Measurements from ENCODE around the gene IQCK.

DNA sequence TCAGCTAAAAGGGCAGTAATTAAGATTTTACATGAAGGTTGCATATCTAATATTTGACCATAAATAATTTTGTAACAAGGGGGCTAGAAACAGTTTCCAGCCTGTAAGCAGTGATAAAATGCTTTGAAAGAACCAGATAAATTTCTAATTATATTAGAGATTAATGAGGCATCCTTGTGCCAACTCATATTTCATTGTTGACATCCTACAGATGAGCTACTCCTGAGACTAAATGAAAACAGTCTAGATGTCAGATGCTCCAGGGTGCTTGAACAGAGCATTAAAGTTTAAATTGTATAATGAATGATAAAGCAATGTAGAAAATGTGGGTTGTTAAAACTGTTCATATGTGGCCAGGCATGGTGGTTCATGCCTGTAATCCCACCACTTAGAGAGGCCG lies 23.3 kb downstream of the IQCK start:
- TF ChIP-seq, protein P1, sequence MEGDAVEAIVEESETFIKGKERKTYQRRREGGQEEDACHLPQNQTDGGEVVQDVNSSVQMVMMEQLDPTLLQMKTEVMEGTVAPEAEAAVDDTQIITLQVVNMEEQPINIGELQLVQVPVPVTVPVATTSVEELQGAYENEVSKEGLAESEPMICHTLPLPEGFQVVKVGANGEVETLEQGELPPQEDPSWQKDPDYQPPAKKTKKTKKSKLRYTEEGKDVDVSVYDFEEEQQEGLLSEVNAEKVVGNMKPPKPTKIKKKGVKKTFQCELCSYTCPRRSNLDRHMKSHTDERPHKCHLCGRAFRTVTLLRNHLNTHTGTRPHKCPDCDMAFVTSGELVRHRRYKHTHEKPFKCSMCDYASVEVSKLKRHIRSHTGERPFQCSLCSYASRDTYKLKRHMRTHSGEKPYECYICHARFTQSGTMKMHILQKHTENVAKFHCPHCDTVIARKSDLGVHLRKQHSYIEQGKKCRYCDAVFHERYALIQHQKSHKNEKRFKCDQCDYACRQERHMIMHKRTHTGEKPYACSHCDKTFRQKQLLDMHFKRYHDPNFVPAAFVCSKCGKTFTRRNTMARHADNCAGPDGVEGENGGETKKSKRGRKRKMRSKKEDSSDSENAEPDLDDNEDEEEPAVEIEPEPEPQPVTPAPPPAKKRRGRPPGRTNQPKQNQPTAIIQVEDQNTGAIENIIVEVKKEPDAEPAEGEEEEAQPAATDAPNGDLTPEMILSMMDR (IDR thresholded peaks at IDR 0.05): no peak
- TF ChIP-seq POLR2A (IDR thresholded peaks at IDR 0.05): no peak

Measured in thyroid gland (tissue), 4 donors.